NB4 (cell line): ENCODE results near the gene CTF1.

Source experiments
- DNase-seq: peaks from one replicate; pipeline ENCODE4 v3.0.0; 2010; ENCODE audit warnings: low read depth
- H3K4me3 ChIP-seq: one replicate; pipeline ENCODE4 v1.5.1; 2011; ENCODE audit warnings: mild to moderate bottlenecking, low read depth, low read length, moderate library complexity
- MYC ChIP-seq: IDR thresholded peaks from 2 replicates; pipeline ENCODE4 v1.6.1; 2011; ENCODE audit warnings: low read depth, low read length
- POLR2A ChIP-seq: IDR thresholded peaks from 2 replicates; pipeline ENCODE4 v1.6.1; 2011; ENCODE audit warnings: mild to moderate bottlenecking; ENCODE audit not compliant: insufficient read length; ENCODE audit errors: extremely low read depth
- TF ChIP-seq, protein P1 (sequence below): IDR thresholded peaks from one replicate; pipeline ENCODE4 v1.5.1; 2012; ENCODE audit warnings: low read depth, low read length
- TF ChIP-seq, protein P2 (sequence below): IDR thresholded peaks from 2 replicates; pipeline ENCODE4 v1.6.1; 2011; ENCODE audit warnings: low read depth, low read length

CTF1 gene

DNA sequence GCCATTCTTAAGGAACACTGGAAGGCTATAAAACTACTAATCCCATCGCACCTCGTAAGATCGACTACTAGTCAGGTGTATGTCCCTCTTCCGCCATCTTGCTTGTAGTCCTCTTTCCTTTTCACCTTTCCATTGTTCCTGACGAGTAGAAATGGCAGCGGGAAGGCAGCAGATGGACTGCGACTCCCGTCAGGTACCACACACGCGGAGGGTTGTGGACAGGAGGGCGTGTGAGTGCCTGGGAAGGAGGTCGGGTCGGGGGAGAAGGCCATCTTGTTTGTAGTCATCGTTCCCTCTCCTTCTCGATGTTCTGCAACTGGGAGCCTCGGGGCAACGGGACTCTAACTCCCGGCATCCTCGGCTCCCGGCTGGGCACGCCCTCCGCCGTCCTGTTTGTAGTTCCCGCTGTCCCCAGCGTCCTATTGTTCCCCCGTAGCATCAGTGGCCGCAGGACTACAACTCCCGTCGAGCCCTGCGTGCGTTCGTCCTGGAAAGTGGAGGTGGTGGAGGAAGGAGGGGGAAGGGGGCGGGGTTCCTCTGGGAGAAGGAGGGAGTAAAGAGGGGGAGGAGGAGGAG lies 26.6 kb downstream of the CTF1 start:
- DNase-seq = peak; percentile 100
- peak overlapping the region; percentile 98 for H3K4me3 ChIP-seq
- TF ChIP-seq POLR2A (peak; percentile 26), MYC (peak; percentile 68; the same call in 1 of the 2 replicates)
- TF ChIP-seq, protein P1, sequence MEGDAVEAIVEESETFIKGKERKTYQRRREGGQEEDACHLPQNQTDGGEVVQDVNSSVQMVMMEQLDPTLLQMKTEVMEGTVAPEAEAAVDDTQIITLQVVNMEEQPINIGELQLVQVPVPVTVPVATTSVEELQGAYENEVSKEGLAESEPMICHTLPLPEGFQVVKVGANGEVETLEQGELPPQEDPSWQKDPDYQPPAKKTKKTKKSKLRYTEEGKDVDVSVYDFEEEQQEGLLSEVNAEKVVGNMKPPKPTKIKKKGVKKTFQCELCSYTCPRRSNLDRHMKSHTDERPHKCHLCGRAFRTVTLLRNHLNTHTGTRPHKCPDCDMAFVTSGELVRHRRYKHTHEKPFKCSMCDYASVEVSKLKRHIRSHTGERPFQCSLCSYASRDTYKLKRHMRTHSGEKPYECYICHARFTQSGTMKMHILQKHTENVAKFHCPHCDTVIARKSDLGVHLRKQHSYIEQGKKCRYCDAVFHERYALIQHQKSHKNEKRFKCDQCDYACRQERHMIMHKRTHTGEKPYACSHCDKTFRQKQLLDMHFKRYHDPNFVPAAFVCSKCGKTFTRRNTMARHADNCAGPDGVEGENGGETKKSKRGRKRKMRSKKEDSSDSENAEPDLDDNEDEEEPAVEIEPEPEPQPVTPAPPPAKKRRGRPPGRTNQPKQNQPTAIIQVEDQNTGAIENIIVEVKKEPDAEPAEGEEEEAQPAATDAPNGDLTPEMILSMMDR = no peak
- TF ChIP-seq, protein P2, sequence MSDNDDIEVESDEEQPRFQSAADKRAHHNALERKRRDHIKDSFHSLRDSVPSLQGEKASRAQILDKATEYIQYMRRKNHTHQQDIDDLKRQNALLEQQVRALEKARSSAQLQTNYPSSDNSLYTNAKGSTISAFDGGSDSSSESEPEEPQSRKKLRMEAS = peak; percentile 56; the same call in 1 of the 2 replicates

DNA sequence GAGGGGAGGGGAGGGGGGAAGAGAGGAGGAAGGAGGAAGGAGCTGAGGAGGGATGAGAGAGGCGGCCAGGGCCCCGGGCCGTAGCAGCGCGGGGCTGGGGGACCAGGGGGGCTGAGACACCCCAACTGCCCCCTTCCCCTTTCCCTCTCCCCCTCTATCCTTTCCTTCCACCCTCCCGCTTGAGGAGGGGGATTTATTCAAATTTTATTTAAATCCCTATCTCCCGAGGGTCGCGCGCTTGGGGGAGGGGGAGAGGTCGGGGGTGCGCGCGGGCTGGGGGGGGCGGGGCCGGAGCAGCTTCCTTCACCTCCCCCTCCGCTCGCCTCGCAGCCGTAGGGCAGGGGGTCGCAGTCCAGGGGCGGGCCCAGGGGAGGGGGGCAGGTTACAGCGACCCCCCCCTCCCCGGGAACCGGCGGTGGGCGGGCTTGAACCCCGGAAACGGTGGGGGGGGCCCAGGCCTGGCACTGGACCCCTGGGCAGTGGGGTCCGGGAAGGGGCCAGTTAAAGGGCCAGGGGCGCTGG lies 27.2 kb downstream of the CTF1 start, which contains the start of gene FBXL19:
Gene FBXL19, plus strand, starts transcription at position 19 of the 522 bp plus-strand sequence. CDS start 2,183 bp downstream, outside the sequence.
- TF ChIP-seq, protein P2 = no peak
- TF ChIP-seq POLR2A = no peak
- TF ChIP-seq, protein P1 = no peak
- TF ChIP-seq MYC = no peak
- peak within 1 kb of the TSS; percentile 98 for H3K4me3 ChIP-seq
- no peak for DNase-seq

DNA sequence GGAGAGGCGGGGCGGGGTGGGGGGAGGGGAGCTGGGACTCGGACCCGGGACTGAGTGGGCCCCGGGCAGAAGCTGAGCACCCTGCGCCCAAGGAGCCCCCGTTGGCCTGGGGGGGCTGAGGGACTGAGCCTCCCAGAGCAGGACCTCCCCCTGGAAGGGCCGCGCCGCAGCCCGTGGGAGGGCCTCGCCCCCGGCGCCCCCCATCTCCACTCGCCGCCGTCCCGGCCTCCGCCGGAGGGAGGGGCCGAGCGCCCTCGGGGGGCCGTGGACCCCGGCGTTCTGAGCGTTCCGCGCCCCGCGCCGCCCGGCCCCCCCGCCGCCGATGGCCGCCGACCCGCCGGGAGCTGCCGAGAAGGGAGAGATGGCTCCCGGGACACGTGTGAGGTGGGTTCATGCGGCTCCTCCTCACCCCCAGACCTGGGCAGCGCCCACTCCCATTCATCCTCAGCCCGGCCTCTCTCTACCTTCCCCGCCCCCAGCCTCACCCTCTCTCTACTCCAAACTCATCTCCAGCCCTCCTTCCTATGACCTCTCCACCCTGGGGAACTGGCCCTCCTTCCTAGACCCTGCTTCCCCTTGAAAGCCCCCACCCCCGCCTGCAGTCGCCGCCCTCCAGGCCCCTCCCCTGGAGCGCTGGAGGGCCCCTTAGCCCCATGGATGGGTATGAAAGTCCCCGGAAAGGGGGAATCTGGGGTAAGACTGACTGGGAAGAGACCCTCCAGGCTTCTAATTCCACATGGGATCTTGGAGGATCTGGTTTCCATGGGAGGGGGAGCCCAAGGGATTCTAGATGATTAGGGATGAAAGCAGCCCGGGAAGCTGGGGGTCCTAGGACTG lies 27.9 kb downstream of the CTF1 start:
- TF ChIP-seq, protein P1 = no peak
- TF ChIP-seq POLR2A = no peak
- TF ChIP-seq MYC = no peak
- TF ChIP-seq, protein P2 = no peak; the same call in 1 of the 2 replicates
- peak; percentile 58 for DNase-seq
- peak overlapping the region; percentile 61 for H3K4me3 ChIP-seq

DNA sequence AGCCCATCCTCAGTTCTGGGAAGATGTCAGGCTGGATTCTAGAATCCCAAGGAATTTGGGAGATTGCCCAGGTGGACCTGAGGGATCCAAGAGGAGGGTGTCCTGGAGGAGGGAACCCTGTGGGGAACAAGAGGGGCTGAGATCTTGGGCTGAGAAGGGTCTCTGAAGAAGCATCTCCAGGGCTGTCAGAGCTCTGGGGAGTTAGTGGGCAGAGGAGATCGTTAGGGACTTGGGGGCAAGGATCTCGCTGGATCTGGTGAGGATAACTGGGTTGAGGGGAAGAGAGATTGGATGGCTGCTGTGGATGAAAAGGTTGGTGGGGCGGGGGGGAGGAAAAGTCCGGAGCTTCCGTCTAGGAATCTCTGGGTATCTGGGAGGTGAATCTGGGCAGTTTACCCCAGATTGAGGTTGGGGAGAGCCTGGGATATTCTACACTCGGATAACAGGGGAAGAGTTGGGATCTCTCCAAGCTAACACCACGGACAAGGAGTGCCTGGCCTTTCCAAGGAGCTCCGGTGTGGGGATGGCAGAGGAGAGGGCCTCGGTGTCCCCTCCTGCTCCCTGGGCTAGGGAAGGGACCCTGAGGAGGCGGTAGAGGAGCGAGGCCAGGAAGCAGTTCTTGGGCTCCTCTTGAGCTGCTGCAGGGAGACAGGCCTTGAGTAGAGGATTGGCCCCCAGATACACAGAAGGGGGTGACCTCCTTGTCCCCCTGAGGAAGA lies 28.7 kb downstream of the CTF1 start:
- DNase-seq = no peak
- TF ChIP-seq, protein P2 = no peak
- TF ChIP-seq POLR2A = no peak
- TF ChIP-seq, protein P1 = no peak
- TF ChIP-seq MYC = no peak
- H3K4me3 ChIP-seq = peak overlapping the region; percentile 61

DNA sequence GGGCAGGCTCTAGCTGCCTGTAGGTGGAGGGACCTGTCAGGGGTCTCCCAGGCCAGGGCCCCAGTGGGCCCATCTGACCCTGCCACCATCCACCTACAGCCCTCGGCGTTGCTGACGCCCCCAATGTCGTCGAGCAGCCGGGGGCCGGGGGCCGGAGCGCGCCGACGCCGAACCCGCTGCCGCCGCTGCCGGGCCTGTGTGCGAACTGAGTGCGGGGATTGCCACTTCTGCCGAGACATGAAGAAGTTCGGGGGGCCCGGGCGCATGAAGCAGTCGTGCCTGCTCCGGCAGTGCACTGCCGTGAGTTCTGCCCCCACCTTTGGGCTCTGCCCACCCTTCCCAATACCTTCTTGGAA lies 29.2 kb downstream of the CTF1 start:
- no peak overlapping the region for H3K4me3 ChIP-seq
- TF ChIP-seq, protein P1 = no peak
- TF ChIP-seq, protein P2 = no peak
- TF ChIP-seq MYC (no peak), POLR2A (no peak)
- no peak for DNase-seq
